ENCODE results near the gene INPP5F.

DNA sequence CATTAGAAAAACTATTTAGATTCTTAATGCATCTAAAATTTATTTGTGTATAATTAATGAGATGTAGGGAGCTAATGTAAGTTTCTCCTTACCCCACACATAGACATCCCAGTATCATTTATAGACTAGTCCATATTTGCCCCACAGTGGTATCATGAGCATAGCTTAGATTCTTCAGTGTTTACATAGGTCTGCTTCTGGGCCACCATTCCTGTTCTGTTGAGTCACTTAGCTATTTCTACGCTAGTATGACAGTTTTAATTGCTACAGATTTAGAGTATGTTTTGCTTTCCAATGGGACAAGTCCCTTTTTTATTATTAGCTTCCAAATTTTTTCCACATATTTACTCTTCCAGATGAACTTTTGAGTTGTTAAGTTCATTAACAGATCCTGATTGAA lies 77.4 kb downstream of the INPP5F start:
- TF ChIP-seq POLR2AphosphoS5 (IDR thresholded peaks at IDR 0.05; ENCODE audit: borderline replicate concordance, low read depth, low read length) (no peak), EZH2 (IDR thresholded peaks at IDR 0.05) (no peak), FOXP2 (optimal IDR thresholded peaks at IDR 0.05; ENCODE audit: control extremely low read depth, extremely low read length, insufficient read depth) (no peak)

All from SK-N-MC (cell line).